Activated naive CD4-positive, alpha-beta T cell treated with anti-CD3 and anti-CD28 coated beads, Interleukin-2, amount 50 U/mL, for 16 hours (primary cell): ENCODE results near the gene STRA6.

ENCODE experiments used
- DNase-seq: peaks from one replicate; pipeline ENCODE4 v3.0.0-alpha.2; 2020

The STRA6 gene

GRCh38 chr15:74226761-74227540, 24.4 kb upstream of the STRA6 start:
- DNase-seq, result no peak

GRCh38 chr15:74225928-74226327, 23.3 kb upstream of the STRA6 start:
- no peak for DNase-seq

GRCh38 chr15:74222240-74223119, 19.9 kb upstream of the STRA6 start:
- no peak for DNase-seq

- no peak for DNase-seq
Observed at GRCh38 chr15:74221399-74222239, 19.0 kb upstream of the STRA6 start.

GRCh38 chr15:74220475-74221248, 18.1 kb upstream of the STRA6 start:
- DNase-seq, result no peak

GRCh38 chr15:74217907-74218885, 15.6 kb upstream of the STRA6 start:
- DNase-seq, result no peak

GRCh38 chr15:74216949-74217348, 14.4 kb upstream of the STRA6 start:
- DNase-seq, result no peak

GRCh38 chr15:74215958-74216357, 13.4 kb upstream of the STRA6 start:
- no peak for DNase-seq

- no peak for DNase-seq
Observed at GRCh38 chr15:74214324-74215021, 11.9 kb upstream of the STRA6 start.

- no peak for DNase-seq
Observed at GRCh38 chr15:74213858-74214284, 11.3 kb upstream of the STRA6 start.

- DNase-seq, result no peak
Observed at GRCh38 chr15:74212494-74212893, 9.9 kb upstream of the STRA6 start.

- no peak for DNase-seq
Observed at GRCh38 chr15:74211656-74212055, 9.1 kb upstream of the STRA6 start.

GRCh38 chr15:74210729-74211128, 8.1 kb upstream of the STRA6 start:
- no peak for DNase-seq

- no peak for DNase-seq
Observed at GRCh38 chr15:74209997-74210671, 7.5 kb upstream of the STRA6 start.

GRCh38 chr15:74209560-74209958, 7.0 kb upstream of the STRA6 start:
- no peak for DNase-seq

- no peak for DNase-seq
Observed at GRCh38 chr15:74208901-74209559, 6.4 kb upstream of the STRA6 start.

- DNase-seq, result no peak
Observed at GRCh38 chr15:74208496-74208895, 5.9 kb upstream of the STRA6 start.

- DNase-seq, result no peak
Observed at GRCh38 chr15:74207652-74208440, 5.3 kb upstream of the STRA6 start.
